GM12892 (cell line): ENCODE measurements around the gene SEC61B.

ENCODE experiments used
- POLR2A ChIP-seq: IDR thresholded peaks from 2 replicates; pipeline ENCODE4 v1.6.1; 2011; ENCODE audit warnings: low read depth, low read length, control low read depth
- POLR2AphosphoS5 ChIP-seq: IDR thresholded peaks from 2 replicates; pipeline ENCODE4 v1.6.1; 2011; ENCODE audit warnings: low read depth, low read length, control low read depth

GRCh38 chr9:99224445-99224844, 2.4 kb downstream of the SEC61B start:
- no peak for TF ChIP-seq POLR2A
- no peak for TF ChIP-seq POLR2AphosphoS5
